Stimulated activated CD4-positive, alpha-beta T cell treated with anti-CD3 and anti-CD28 coated beads, Interleukin-4, amount 100 ng/mL, for 24 hours (primary cell): ENCODE results near the gene MXRA8.
"Not testable (repeated sequence)": the region's sequence is repeated elsewhere in the genome, so short reads cannot be mapped to it uniquely, and the experiment has no call there.

Experiments
- DNase-seq: peaks from one replicate; pipeline ENCODE4 v3.0.0-alpha.2; 2020

MXRA8 gene

GRCh38 chr1:1391225-1391624, 32.9 kb upstream of the MXRA8 start:
- no peak for DNase-seq

GRCh38 chr1:1390675-1391074, 32.3 kb upstream of the MXRA8 start:
- DNase-seq = no peak

- DNase-seq = no peak
Measured at GRCh38 chr1:1388078-1388472, 29.7 kb upstream of the MXRA8 start.

GRCh38 chr1:1387098-1388077, 29.0 kb upstream of the MXRA8 start:
- no peak for DNase-seq

GRCh38 chr1:1385931-1386330, 27.6 kb upstream of the MXRA8 start:
- DNase-seq = no peak

GRCh38 chr1:1385339-1385738, 27.0 kb upstream of the MXRA8 start:
- DNase-seq = not testable (repeated sequence)

GRCh38 chr1:1381294-1381693, 22.9 kb upstream of the MXRA8 start:
- no peak for DNase-seq

GRCh38 chr1:1380860-1381259, 22.5 kb upstream of the MXRA8 start:
- no peak for DNase-seq

GRCh38 chr1:1377540-1378205, 19.3 kb upstream of the MXRA8 start:
- DNase-seq = no peak

GRCh38 chr1:1376551-1377226, 18.3 kb upstream of the MXRA8 start:
- DNase-seq = no peak

- peak; percentile 98 for DNase-seq
Measured at GRCh38 chr1:1374929-1375662, 16.7 kb upstream of the MXRA8 start, which contains the start of gene AURKAIP1. Gene AURKAIP1, minus strand, starts transcription at chr1:1375207. Its CDS starts 451 bp downstream, at chr1:1374756.

GRCh38 chr1:1374589-1374928, 16.2 kb upstream of the MXRA8 start:
- DNase-seq = no peak

- no peak for DNase-seq
Measured at GRCh38 chr1:1373815-1374588, 15.6 kb upstream of the MXRA8 start.

- no peak for DNase-seq
Measured at GRCh38 chr1:1373051-1373814, 14.9 kb upstream of the MXRA8 start.

- DNase-seq = peak; percentile 81
Measured at GRCh38 chr1:1371746-1372711, 13.7 kb upstream of the MXRA8 start.

- peak; percentile 33 for DNase-seq
Measured at GRCh38 chr1:1371364-1371745, 13.0 kb upstream of the MXRA8 start.

GRCh38 chr1:1370771-1371300, 12.5 kb upstream of the MXRA8 start:
- no peak for DNase-seq

GRCh38 chr1:1370094-1370493, 11.7 kb upstream of the MXRA8 start:
- DNase-seq = not testable (repeated sequence)

GRCh38 chr1:1367315-1367714, 9.0 kb upstream of the MXRA8 start:
- no peak for DNase-seq

GRCh38 chr1:1366699-1367066, 8.3 kb upstream of the MXRA8 start:
- no peak for DNase-seq
